WTC11 (cell line): ENCODE results near the gene THSD4.
"Not testable (repeated sequence)": the region's sequence is repeated elsewhere in the genome, so short reads cannot be mapped to it uniquely, and the experiment has no call there.

Experiments
- GTF2I ChIP-seq: fragments of 250-450 bp; sonication (Bioruptor Pico); conservative IDR thresholded peaks from 2 replicates; pipeline ENCODE4 v1.4.0; 2021; ENCODE audit warnings: mild to moderate bottlenecking
- TF ChIP-seq, protein P1 (sequence below): sonication (generic); formaldehyde crosslinking; IDR thresholded peaks from 2 replicates; pipeline ENCODE4 v1.8.0; 2022; ENCODE audit warnings: mild to moderate bottlenecking, missing genetic modification reagents

GRCh38 chr15:71128159-71128558 is 12.9 kb downstream of the THSD4 start:
- TF ChIP-seq, protein P1, sequence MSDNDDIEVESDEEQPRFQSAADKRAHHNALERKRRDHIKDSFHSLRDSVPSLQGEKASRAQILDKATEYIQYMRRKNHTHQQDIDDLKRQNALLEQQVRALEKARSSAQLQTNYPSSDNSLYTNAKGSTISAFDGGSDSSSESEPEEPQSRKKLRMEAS (CRISPR knock-in tag), result not testable (repeated sequence)
- not testable (repeated sequence) for TF ChIP-seq GTF2I (CRISPR knock-in tag)
